Activated CD4-positive, alpha-beta T cell treated with anti-CD3 and anti-CD28 coated beads, Interleukin-2, amount 50 U/mL, for 4 hours (primary cell): ENCODE data around the gene SH3YL1.

Source experiments
- DNase-seq, 2 experiments: peaks; one replicate each; pipeline ENCODE4 v3.0.0-alpha.2; 2020

SH3YL1 gene, protein sequence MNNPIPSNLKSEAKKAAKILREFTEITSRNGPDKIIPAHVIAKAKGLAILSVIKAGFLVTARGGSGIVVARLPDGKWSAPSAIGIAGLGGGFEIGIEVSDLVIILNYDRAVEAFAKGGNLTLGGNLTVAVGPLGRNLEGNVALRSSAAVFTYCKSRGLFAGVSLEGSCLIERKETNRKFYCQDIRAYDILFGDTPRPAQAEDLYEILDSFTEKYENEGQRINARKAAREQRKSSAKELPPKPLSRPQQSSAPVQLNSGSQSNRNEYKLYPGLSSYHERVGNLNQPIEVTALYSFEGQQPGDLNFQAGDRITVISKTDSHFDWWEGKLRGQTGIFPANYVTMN

DNA sequence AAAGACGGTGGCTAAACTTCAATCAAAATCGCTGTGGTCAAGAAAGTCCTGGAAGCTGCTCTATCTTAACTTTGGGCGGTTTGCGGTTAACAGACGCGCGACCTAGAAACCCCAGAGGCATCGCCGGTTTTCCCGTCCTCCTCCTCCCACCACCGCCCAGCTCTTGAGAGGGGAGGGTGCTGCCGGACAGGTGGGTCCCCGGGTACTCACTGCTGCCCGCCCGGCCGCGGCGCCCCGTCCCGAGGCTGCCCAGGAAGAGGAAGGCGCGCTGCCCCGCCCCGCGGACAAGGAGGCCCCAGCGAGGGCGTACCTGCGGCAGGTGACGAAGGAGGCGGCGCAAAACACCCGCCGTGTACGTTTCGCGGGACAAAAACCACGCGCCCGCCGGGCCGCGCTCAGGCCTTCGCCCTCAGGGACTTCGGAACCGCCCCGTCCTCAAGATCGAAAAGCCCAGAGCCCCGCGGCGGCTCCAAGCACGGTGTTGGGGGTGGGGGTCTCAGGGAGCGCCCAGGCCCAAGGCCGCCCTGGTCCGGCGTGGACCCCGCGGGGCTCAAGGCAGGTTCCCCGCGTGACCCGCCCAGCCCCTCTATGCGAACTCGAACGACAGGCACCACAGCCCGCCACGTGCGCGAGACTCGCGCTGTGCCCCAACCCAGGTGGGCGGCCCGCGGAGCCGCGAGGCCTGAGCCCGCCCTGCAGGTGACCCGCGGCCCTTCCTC is at the start of gene SH3YL1:
TSS of gene SH3YL1 (minus strand) at position 259 of the 719 bp plus-strand sequence. CDS start at position 211, 48 bp downstream.
- peak; percentile 54 to 59 for DNase-seq

DNA sequence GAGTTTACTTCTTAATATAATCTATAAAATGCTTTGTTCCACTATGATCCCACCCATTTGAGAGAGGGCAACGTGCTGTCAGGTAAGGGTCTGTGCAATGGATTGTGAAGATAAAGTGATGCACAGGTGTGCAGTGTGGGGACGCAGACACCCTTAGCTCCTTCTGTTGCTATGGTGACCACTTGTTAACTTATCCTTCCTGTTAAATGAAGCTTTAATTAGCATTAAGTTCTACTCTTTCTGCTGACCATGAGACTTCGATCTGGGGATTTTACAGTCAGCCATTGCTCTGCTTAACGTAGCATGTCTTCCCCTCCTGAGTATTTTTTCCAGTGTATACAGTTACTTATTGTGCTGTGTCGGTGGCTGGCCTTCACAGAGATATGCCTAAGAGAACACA is 47.2 kb upstream of the SH3YL1 start:
- DNase-seq: no peak

DNA sequence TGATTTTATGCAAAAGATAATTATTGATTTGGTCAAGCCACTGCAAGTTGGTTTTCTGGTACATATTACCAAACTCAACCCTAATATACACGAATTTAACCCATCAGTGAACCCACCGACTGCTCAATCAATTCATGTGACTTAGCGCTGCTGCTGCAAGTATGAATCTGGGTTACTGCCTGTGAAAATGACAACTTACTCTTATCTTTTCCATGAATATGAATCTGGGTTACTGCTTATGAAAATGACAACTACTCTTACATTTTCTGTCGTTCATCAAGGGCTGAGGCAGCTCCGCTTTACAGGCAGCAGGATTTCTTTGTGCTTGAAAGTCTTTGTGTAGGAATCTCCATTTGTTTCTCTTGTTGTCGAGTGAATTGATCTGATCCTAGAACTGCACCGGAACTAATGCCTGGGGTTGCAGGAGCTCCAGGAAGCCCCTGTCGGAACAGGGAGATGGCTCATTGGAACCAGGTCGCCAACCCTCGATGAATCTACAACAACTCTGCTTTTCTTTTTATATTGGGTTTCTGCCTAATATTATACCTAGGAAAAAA is 46.2 kb upstream of the SH3YL1 start:
- DNase-seq: no peak

DNA sequence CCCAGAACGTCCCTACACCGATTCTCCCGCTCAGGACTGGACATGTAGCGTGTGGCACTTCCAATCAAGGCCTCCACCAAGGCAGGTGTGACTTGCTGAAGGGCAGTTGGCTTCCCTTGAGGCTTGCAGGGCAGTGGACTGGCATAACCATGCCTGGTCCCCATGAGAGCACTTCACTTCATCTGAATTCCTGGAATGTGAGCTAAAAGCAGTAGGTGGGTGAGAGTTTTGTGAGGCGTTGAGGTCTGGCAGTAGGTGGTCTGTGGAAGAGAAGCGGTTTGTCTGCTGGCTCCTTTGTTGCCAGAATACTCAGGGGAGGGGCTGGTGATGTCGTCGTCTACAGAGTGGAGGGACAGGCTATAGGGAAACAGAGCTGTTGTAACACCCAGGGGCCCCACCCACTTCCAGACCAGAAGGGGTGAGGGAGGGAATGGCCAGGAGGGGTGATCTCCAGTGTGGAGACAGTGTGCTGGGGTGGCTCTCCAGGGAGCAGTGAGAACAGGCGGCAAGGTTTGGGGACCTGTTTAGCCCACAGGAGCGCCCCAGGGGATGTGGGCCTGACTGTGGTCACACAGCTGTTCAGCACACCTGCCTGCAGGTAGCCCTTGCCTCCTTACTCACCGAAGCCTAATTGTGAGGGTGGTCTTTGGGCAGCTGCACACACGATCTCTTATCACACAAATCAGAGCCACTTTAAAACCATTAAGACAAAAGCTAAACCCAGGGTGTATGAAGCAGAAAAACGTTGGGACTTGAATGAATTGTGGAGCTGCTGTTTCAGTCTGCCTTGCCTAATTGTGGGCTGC is 45.5 kb upstream of the SH3YL1 start:
- DNase-seq: no peak

DNA sequence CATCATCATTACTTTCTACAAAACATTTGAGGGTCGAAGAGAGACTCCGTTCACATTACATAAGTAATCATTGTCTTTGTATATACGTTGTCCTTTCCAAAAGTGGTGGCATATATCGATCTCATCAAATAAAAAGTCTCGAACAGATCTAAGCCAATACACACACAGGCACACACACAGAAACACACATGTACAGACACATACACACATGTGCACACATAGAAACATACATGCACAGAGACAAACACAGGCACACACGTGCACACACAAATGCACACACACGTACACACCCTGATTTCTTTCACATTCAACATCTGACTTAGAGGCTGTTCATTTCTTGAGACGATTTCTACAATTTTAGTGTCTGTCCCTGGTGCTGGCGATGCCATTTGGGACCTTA is 41.5 kb upstream of the SH3YL1 start:
- DNase-seq: no peak

DNA sequence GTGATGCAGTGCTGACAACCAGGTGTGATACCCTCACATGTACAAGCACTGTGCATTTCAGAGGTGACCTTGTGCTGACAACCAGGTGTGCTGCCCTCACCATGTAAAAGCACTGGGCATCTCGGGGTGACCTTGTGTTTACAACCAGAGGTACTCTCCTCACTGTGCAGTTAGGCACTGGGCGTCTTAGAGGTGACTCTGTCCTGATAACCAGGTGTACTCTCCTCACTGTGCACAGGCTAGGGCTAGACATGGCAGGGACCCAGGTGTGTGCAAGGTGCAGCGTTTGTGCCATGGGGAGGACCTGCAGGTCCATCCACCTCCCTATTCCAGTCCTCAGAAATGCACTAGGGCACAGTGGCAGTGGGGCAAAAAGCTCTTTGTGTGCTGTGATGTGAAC is 32.5 kb upstream of the SH3YL1 start:
- no peak for DNase-seq

DNA sequence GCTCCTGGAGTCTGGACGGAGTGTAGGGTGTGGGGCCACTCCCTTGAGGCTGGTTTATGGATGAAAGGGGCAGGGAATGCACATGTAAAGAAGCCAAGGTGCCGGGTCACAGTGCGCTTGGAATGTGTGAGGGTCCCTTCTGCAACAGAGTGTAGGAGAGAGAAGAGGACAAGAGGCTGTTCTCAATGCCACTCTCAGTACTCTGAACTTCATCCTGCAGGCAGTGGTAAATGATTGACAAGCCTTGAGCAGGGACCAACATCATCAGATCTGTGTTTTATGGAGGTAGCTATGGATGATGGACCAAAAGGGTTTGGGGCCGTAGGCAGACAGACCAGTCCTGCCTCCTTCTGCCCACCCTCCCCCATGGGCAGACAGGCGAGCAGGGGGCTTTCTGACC is 31.3 kb upstream of the SH3YL1 start:
- no peak for DNase-seq

DNA sequence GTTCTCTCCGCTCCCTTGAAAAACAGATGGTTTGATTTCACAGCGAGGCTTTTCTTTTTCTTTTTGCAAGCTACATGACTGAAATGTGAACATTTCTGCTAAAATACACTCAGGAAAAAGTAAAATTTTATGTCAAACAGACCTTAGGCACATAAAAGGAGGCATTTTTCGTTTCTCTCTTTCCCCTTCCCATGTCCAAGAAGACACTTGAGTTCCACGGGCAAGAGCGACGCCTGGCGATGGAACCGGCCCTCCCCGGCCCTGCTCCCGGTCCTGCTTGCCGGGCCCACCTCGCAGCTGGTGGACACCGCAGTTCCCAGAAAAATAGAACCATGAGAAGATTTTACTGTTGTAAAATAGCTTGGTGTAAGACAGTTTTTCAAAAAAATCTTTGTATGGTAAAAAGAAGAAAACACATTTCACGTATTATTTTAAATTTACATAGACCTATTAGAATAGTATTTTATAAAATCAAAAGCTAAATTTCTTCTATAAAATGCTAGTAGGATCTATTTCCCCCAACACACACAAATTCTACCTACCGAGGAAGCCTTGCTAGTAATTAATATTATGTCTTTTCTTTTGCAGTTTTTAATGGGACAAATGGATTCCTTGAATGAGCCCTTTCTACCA is 26.4 kb upstream of the SH3YL1 start:
- peak; percentile 46 to 48 for DNase-seq

DNA sequence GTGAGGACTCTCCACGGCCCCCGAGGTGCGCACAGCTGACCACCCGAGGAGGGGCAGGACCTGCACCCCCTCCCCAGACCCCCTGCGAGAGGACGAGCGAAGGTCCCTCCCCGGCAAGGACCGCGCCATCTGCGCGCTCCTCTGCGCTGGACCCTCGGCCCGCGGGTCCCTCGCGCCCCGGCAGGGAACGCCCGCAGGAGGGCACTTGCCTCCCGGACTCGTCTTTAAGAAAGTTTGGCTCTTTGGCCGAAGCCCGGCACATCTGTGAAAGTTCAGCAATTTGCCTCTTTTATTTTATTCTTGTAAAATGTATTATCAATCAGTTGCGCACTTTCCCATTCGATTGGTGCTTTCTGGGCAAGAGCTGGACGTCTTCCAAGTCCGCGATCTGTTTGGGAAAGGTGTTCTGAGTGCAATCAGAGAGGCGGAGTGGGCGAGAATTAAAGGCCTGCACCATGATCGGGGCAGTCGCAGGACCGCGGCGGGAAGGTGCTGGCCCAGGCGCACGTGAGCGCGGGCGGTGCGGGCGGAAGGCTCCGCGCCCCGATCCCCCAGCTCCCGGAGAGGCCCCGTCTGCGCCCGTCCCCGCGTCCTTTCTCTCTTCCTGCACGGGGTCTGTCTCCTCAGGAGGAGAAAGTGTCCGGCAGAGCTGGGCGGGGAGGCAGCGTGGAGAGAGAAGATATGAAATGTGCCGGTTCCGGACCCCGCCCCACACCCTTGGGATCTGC is 25.7 kb upstream of the SH3YL1 start:
- no peak for DNase-seq

DNA sequence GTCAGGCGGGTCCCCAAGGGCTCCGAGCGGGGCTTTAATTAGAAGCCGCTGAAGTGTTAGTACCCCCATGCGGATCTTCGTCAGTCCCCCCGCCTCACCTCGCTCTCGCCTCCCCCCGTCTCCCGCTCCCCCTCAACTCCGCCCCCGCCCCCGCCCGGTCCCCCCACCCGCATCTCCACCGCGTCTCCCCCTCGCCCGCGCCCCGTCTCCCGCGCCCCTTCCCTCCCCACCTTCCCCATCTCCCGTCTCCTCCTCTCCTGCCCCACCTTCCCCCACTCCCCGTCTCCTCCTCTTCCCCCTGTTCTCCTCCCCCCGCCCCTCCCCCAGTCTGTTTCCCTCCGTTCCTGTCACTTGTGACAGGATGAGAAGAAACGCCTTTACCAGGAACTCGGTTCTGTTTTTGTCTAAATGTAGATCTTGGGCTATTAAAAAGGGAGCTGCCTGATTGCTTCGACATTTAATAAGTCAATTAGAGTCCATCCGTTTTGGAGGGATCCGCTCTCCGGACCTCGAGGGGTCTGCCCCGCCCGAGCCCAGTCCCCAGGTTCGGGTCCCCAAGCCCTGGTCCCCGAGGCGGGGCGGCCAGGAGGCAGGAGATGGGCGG is 25.0 kb upstream of the SH3YL1 start:
- DNase-seq: no peak

DNA sequence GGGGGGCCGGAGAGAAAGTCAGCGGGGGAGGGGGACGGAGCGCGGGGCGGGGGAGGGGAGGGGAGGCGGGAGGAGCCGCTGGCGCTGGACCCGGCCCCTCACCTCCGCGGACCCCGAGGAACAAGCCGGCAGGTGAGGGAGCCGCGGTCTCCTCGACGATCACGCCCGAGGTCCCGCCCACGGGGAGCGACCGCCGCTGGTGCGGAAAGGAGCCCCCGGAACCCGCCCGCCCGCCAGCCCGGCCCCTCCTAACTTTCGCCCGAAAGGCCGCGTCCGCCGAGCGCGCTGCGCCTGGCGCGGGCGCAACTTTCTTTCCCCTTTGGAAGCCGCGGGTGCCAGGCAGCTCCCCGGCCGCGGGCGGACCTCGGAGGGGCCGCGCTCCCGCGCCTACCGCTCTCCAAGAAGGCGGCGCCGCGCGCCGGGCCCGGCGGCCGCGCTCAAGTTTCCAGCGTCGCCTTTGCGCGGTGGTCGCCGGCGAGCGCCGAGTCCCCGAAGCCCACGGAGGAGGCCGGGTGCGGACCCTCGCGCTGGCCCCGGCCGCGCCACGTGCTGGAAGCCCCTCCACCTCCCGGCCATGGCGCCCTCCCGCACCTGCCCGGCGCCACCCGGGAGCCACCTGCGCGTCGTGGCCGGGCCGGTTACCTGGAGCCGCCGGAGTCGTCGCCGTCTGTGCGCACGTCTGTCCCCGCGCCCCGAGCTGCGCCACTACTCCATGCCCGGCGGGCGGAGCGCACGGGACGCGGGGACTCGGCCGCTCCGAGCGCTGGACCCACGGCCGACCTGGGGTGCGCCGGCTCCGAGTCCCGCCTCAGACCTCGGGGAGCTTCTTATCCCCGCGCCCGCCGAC is 24.3 kb upstream of the SH3YL1 start, which contains the start of gene ALKAL2:
TSS of gene ALKAL2 (minus strand) at position 181 of the 847 bp plus-strand sequence. CDS start 256 bp downstream, outside the sequence.
- DNase-seq: no peak

DNA sequence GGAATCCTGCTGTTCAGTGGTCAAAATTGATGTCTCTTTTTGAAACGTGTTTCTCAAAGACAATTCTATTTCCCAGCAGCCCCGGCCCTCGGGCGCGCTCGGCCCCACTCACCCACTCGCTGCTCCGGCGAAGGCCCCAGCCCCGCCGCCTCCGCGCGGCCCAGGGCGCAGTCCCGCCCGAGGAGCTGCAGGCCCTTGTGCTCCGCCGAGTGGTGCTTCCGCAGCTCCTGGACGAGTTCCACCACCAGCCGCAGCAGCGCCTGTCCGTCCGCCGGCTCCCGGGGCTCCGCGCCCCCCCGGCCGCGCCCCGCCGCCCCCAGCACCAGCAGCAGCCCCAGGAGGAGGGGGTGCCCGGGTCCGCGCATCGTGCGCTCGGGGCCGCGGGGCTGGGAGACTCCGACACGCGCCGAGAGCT is 23.6 kb upstream of the SH3YL1 start:
- no peak for DNase-seq

DNA sequence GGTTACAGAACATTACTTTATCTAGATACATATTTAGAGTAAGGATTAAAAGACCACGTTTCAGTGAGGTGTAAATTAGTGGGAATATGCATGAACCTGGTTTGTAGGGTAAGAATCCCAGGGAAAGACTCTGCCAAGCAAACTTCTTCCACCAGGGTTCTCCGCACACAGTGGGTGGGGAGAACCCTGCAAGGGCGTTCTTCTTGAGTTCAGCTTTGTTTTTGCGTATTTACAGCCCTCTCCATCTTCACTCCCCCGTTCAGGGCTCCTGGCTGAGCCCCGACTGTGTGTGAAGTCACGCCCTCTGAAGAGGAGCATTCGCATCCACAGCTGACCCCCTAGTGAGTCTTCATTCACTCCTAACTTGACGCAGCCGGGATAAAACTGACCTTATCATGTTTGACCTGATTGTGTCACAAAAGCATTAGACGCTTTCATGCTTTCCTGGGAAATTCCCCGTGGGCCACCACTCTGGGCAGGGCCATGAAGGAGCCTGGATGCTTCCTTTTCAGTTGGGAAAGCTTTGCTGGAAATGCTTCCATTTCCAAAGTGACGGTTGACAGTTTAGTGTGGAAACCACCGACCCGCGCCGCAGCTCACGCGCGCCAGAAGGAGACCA is 23.1 kb upstream of the SH3YL1 start:
- no peak for DNase-seq

DNA sequence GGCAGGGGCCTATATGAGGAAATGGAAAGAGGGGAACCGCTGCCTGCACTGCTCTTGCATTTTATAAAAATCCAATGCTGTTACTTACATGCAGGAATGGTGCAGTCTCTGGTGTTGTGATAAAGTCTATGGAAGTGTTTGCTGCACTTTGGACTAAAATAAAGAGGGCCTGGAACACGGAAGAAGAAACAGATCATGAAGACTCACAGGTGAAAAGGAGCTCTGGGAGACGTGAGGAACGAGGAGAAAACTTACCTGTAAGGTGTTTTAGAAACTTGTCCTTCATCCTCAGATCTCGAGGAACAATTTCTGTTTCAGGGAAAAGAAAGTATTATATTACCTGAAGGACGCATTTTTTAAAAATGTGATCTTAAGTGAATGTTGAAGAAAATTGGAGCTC is 22.2 kb upstream of the SH3YL1 start:
- DNase-seq: no peak

DNA sequence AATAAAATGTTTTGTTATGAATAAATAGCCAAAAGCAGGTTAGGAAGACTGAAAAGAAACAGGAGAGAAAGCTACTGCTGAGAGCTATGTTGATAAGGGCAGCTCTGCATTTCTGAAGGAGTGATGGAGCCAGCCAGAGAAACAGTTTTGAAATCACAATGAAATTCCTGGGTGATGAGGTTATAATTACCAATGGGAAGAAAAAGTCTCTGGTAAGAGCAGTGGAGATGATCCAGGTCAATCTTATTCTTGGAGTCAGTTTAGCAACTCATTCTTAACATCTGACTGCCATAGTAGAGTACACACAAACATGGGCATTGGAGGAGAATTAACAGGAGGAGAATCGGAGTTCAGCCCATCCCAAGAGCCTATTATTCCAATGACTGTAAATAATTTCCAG is 21.7 kb upstream of the SH3YL1 start:
- DNase-seq: no peak

DNA sequence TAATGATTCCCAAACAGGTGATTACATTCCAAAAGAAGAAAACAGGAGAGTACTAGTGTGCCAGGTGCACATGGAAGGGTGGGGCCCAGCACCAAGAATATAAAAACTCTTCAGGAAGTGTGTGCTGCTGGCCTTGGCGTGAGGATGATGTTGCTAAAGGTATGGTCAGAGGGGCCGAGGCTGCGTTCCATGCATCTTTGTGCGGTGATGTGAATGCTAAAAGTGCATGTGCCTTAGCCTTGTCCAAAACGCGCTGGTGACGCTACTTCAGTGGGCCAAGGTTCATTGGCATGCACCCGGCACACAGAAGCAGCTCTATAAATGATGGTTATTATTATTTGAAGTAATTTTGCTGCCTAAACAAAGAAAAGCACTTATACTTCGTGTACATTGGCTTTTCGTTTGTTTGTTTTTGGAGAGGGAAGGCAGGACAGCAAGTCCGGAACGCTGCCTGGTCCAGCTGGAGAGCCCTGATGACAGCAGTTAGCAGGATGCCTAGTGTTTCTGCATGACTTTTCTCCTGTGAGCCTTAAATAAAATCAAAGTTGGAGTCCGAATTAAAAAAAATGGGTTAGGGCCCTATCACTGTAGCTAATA is 21.2 kb upstream of the SH3YL1 start:
- DNase-seq: no peak

DNA sequence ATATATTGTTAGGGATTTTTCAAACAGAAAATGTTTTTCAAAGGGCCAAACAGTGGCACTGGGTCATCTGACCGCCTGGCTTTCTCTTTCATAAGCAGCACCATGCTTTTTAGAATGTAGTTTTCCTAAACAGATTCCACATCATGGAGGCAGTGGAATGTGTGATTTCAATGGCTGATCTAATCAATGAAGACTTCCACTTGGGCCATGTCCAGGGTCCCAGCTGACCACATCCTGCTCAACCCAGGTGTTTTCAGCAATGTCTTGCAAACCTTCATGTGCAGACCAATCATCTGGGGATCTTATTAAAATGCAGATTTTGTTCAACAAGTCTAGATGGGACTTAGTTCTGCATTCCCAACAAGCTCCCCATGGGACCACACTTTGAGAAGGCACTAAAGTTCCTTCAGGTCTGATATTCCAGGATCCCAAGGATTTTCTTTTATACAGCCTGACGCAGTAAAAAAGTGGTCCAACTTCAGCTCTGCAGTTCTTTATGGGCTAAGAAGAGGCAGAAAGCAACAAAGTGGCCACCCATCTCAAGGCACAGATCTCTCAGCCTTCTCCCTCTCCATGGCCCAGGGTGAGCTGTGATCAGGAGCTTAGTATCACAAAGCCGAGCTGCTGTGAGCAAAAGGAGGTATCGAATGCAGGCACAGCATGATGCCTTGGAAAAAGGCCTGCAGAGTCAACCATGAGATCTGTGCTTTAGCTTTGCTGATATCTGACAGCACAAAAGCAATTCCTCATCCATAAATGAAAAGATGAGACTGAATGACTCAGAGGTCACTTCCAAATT is 20.4 kb upstream of the SH3YL1 start:
- DNase-seq: no peak

DNA sequence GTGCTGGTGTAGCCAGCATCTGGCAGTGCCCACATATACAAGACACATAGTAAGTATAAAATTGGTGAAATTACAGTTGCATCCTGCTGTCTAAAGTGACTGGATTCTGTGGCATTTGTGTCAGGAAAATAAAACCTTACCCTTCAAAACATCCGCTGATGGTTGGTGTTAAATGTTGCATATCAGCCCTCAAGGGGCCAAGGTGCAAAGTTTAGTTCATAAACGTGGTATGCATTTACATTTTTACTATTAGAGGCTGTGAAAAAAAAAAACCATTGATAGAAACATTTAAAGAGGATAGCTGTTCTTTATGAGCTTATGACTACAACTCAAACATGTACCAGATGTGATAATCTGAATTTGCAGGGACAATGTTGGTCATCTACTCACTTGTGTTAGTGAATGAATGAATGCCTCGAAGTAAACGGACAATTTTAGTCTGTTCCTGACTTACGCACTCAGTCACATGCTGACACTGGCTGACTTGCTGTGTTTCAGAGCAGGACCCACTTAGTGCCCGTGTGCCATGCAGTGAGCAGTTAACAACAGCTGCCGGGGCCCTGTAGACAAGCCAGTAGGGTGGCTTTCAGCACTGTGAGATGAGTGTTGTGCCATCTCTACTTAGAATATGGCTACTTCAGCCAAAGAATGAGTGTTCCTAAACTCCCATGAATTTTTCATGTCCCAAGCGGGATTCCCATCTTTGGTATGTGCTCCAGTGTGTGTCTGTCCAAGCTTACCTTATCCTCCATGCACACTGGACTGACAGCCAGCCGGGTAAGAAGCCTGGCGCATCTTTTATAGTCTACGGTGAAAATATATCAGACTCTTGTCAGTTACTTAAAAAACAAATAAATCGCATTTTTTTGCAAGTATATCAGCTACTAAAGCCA is 18.8 kb upstream of the SH3YL1 start:
- DNase-seq: no peak
